Stimulated activated CD4-positive, alpha-beta T cell treated with anti-CD3 and anti-CD28 coated beads, TNF-alpha, amount 100 ng/mL, for 1 hour (primary cell): ENCODE data around the gene ADAM11.

ENCODE experiments used
- DNase-seq, 3 donors: peaks; one replicate each; pipeline ENCODE4 v3.0.0-alpha.2; 2020; ENCODE audit warnings: low read depth in 3 of 3, low spot score in 1 of 3

Gene ADAM11

GRCh38 chr17:44775136-44775837, 16.5 kb downstream of the ADAM11 start:
- DNase-seq: peak; percentile 93 to 95 (median 95)

GRCh38 chr17:44775838-44776621, 17.2 kb downstream of the ADAM11 start:
- no peak for DNase-seq

- no peak for DNase-seq
Measured at GRCh38 chr17:44776628-44777393, 18.0 kb downstream of the ADAM11 start.

GRCh38 chr17:44777394-44778348, 18.9 kb downstream of the ADAM11 start:
- DNase-seq: no peak

GRCh38 chr17:44778656-44779210, 19.9 kb downstream of the ADAM11 start:
- DNase-seq: no peak

- peak; percentile 33 to 80 (median 66) for DNase-seq
Measured at GRCh38 chr17:44779211-44780025, 20.6 kb downstream of the ADAM11 start.

- no peak for DNase-seq
Measured at GRCh38 chr17:44780161-44780560, 21.4 kb downstream of the ADAM11 start.

- DNase-seq: no peak
Measured at GRCh38 chr17:44780845-44781480, 22.2 kb downstream of the ADAM11 start.

- DNase-seq: no peak
Measured at GRCh38 chr17:44781551-44782325, 22.9 kb downstream of the ADAM11 start.

GRCh38 chr17:44782326-44782850, 23.6 kb downstream of the ADAM11 start:
- no peak for DNase-seq

- DNase-seq: no peak
Measured at GRCh38 chr17:44785921-44786320, 27.1 kb downstream of the ADAM11 start.

GRCh38 chr17:44786551-44787081, 27.8 kb downstream of the ADAM11 start:
- no peak for DNase-seq

GRCh38 chr17:44787271-44787940, 28.6 kb downstream of the ADAM11 start:
- DNase-seq: no peak

- no peak for DNase-seq
Measured at GRCh38 chr17:44788139-44788538, 29.4 kb downstream of the ADAM11 start.

- no peak for DNase-seq
Measured at GRCh38 chr17:44792276-44792675, 33.5 kb downstream of the ADAM11 start.

- no peak for DNase-seq
Measured at GRCh38 chr17:44793885-44794842, 35.4 kb downstream of the ADAM11 start.
